H1 (cell line): Measurements from ENCODE around the gene ATG7. TPM values are rescaled to one million over a fixed set of nuclear protein-coding genes. Genes with fewer than 3 reads are reported as not detected.

Source experiments
- CTCF ChIA-PET: fragments of 300-600 bp; sonication (Branson Sonifier 250); formaldehyde crosslinking; loops from one replicate; lab custom pipeline; 2021; ENCODE audit not compliant: partially characterized antibody; lab: Charles Lee
- POLR2A ChIA-PET: fragments of 300-600 bp; sonication (Branson Sonifier 250); formaldehyde crosslinking; loops from one replicate; lab custom pipeline; 2021; ENCODE audit warnings: inconsistent platforms; ENCODE audit not compliant: partially characterized antibody; lab: Charles Lee
- DNase-seq, 2 experiments: peaks; one replicate each; pipeline versions ENCODE4 v3.0.0 to v3.0.0-alpha.2; 2010 to 2022; ENCODE audit warnings: low spot score in 2 of 2, low read depth in 1 of 2, mixed read lengths in 1 of 2
- FAIRE-seq: peaks from 2 replicates; lab custom pipeline; 2011; peaks lifted over from hg19 to GRCh38; lab: Jason Lieb, UNC
- H2AFZ ChIP-seq: 2 replicates; pipeline ENCODE4 v1.8.1; 2012; ENCODE audit warnings: low read length, inconsistent platforms
- H2AK5ac ChIP-seq: 2 replicates; pipeline ENCODE4 v1.6.1; 2013; ENCODE audit warnings: low read depth, low read length
- H2BK120ac ChIP-seq: replicated peaks from 2 replicates; pipeline ENCODE3; 2013; ENCODE audit warnings: low read depth, low read length, inconsistent platforms
- H2BK12ac ChIP-seq: 2 replicates; pipeline ENCODE4 v1.6.1; 2013; ENCODE audit warnings: low read depth, low read length
- H2BK15ac ChIP-seq: 2 replicates; pipeline ENCODE4 v1.6.1; 2013; ENCODE audit warnings: low read length
- H2BK20ac ChIP-seq: 2 replicates; pipeline ENCODE4 v1.6.1; 2013; ENCODE audit warnings: low read length
- H2BK5ac ChIP-seq: 2 replicates; pipeline ENCODE4 v1.6.1; 2013; ENCODE audit warnings: low read depth, low read length
- H3K14ac ChIP-seq: 2 replicates; pipeline ENCODE4 v1.6.1; 2013; ENCODE audit warnings: inconsistent platforms; ENCODE audit not compliant: insufficient read length
- H3K18ac ChIP-seq: 2 replicates; pipeline ENCODE4 v1.6.1; 2013; ENCODE audit warnings: low read length; ENCODE audit errors: extremely low read depth
- H3K23ac ChIP-seq: 2 replicates; pipeline ENCODE4 v1.6.1; 2013; ENCODE audit warnings: inconsistent platforms; ENCODE audit not compliant: insufficient read length
- H3K23me2 ChIP-seq: 2 replicates; pipeline ENCODE4 v1.6.1; 2013; ENCODE audit warnings: low read depth, low read length
- H3K27ac ChIP-seq: 2 replicates; pipeline ENCODE4 v1.6.1; 2011; ENCODE audit warnings: low read depth, low read length, inconsistent platforms
- H3K27me3 ChIP-seq, 4 experiments: replicated peaks in 1 of 4; 1 replicate in 1 of 4; 2 replicates in 3 of 4; pipeline versions ENCODE4 v1.6.1 to v1.8.1; 2011 to 2013; ENCODE audit warnings: low read length in 3 of 4, mild to moderate bottlenecking in 3 of 4, inconsistent platforms in 2 of 4, mixed read lengths in 2 of 4, moderate library complexity in 1 of 4; ENCODE audit not compliant: control insufficient read depth in 3 of 4, insufficient read depth in 3 of 4; ENCODE audit errors: extremely low read depth in 1 of 4
- H3K36me3 ChIP-seq, 4 experiments: 2 replicates each; pipeline versions ENCODE4 v1.6.1 to v1.8.1; 2011 to 2013; ENCODE audit warnings: mild to moderate bottlenecking in 4 of 4, low read length in 3 of 4, moderate library complexity in 2 of 4, control low read depth in 1 of 4, inconsistent platforms in 1 of 4; ENCODE audit not compliant: insufficient read depth in 4 of 4, control insufficient read depth in 2 of 4
- H3K4ac ChIP-seq: replicated peaks from 2 replicates; pipeline ENCODE3; 2013; ENCODE audit warnings: low read length, low read depth, mixed read lengths, inconsistent platforms; ENCODE audit not compliant: insufficient read length
- H3K4me1 ChIP-seq, 4 experiments: replicated peaks in 1 of 4; 1 replicate in 1 of 4; 2 replicates in 3 of 4; pipeline versions ENCODE4 v1.6.1 to v1.8.1; 2011 to 2013; ENCODE audit warnings: low read length in 3 of 4, inconsistent platforms in 2 of 4, mixed read lengths in 1 of 4; ENCODE audit not compliant: insufficient read depth in 4 of 4, control insufficient read depth in 3 of 4
- H3K4me2 ChIP-seq, 2 experiments: 2 replicates each; pipeline versions ENCODE4 v1.6.1 to v1.8.1; 2011 to 2013; ENCODE audit warnings: low read depth in 2 of 2, low read length in 2 of 2, control low read depth in 1 of 2, inconsistent platforms in 1 of 2, mild to moderate bottlenecking in 1 of 2; ENCODE audit not compliant: insufficient read depth in 1 of 2
- H3K4me3 ChIP-seq, 4 experiments: fragments of 200-600, 300-600 bp in 1 of 4; sonication (generic), shearing (Covaris generic), sonication (Bioruptor Twin) in 1 of 4; 2 replicates each; pipeline versions ENCODE4 v1.5.1 to v1.8.1; 2011 to 2016; ENCODE audit warnings: low read length in 4 of 4, low read depth in 3 of 4, control low read depth in 2 of 4, inconsistent platforms in 2 of 4, mild to moderate bottlenecking in 2 of 4, mixed read lengths in 1 of 4, moderate library complexity in 1 of 4; ENCODE audit not compliant: insufficient read depth in 2 of 4; ENCODE audit errors: extremely low read depth in 1 of 4
- H3K56ac ChIP-seq: replicated peaks from 2 replicates; pipeline ENCODE3; 2013; ENCODE audit warnings: low read depth, mild to moderate bottlenecking, mixed read lengths, low read length, inconsistent platforms; ENCODE audit not compliant: insufficient read length
- H3K79me1 ChIP-seq: 2 replicates; pipeline ENCODE4 v1.6.1; 2013; ENCODE audit warnings: low read depth, low read length, control low read depth
- H3K79me2 ChIP-seq, 2 experiments: 2 replicates each; pipeline versions ENCODE4 v1.6.1 to v1.8.1; 2012 to 2013; ENCODE audit warnings: low read length in 2 of 2, mild to moderate bottlenecking in 2 of 2, inconsistent platforms in 1 of 2; ENCODE audit not compliant: insufficient read depth in 2 of 2, control insufficient read depth in 1 of 2
- H3K9ac ChIP-seq, 4 experiments: replicated peaks in 1 of 4; 1 replicate in 1 of 4; 2 replicates in 3 of 4; pipeline versions ENCODE4 v1.6.1 to v1.8.1; 2011 to 2013; ENCODE audit warnings: low read depth in 3 of 4, low read length in 3 of 4, control low read depth in 2 of 4, mild to moderate bottlenecking in 2 of 4, moderate library complexity in 2 of 4, inconsistent platforms in 1 of 4; ENCODE audit errors: extremely low read depth in 1 of 4
- H3K9me3 ChIP-seq, 2 experiments: 2 replicates each; pipeline versions ENCODE4 v1.6.1 to v1.8.1; 2012 to 2013; ENCODE audit warnings: mild to moderate bottlenecking in 2 of 2, moderate library complexity in 2 of 2, control low read depth in 1 of 2, inconsistent platforms in 1 of 2, low read depth in 1 of 2, low read length in 1 of 2, mixed read lengths in 1 of 2; ENCODE audit not compliant: insufficient read depth in 2 of 2
- H4K20me1 ChIP-seq, 2 experiments: replicated peaks in 1 of 2; 2 replicates each; pipeline versions ENCODE3 to v1.8.1; 2011 to 2013; ENCODE audit warnings: inconsistent platforms in 2 of 2, low read length in 2 of 2, mild to moderate bottlenecking in 1 of 2; ENCODE audit not compliant: insufficient read depth in 2 of 2, control insufficient read depth in 1 of 2
- H4K5ac ChIP-seq: 2 replicates; pipeline ENCODE4 v1.6.1; 2013; ENCODE audit warnings: low read length, low read depth, mixed read lengths, inconsistent platforms; ENCODE audit not compliant: insufficient read length
- H4K8ac ChIP-seq: 2 replicates; pipeline ENCODE4 v1.8.0; 2013; ENCODE audit warnings: mild to moderate bottlenecking, moderate library complexity, low read length, inconsistent platforms; ENCODE audit not compliant: insufficient read depth; ENCODE audit errors: extremely low read depth
- H4K91ac ChIP-seq: replicated peaks from 2 replicates; pipeline ENCODE3; 2013; ENCODE audit warnings: low read length, mixed read lengths, inconsistent platforms; ENCODE audit not compliant: insufficient read length
- WGBS, 2 experiments: shearing (Covaris generic) in 1 of 2; methylation state at CpG; one replicate each; pipeline versions ENCODE4 v1.1.6 to v1.1.7; 2013 to 2015; ENCODE audit warnings: low lambda C conversion rate in 2 of 2, mixed read lengths in 2 of 2, inconsistent platforms in 1 of 2, low coverage in 1 of 2, missing lambda C conversion rate in 1 of 2; ENCODE audit not compliant: insufficient replicate concordance in 2 of 2, insufficient coverage in 1 of 2, insufficient read length in 1 of 2; ENCODE audit errors: extremely low coverage in 1 of 2, missing lambda C conversion rate in 1 of 2; 5-methylcytosine and 5-hydroxymethylcytosine counted together
- polyA plus RNA-seq, 7 experiments: library from polyadenylated mRNA; depleted of rRNA in 3 of 7; stranded (reverse) in 5 of 7; unstranded in 2 of 7; fragments of >200 nt in 5 of 7; fragments of 200-250 nt in 2 of 7; gene quantifications; 1 replicate in 5 of 7; 2 replicates in 1 of 7; 4 replicates in 1 of 7; pipeline versions ENCODE4 v1.2.1 to v1.2.3, GENCODE V29; 2011 to 2013; ENCODE audit warnings: missing spikeins in 2 of 7, mixed read lengths in 2 of 7
- total RNA-seq: library from RNA; stranded (reverse); fragmentation: NEBNext Ultra II Directional; extraction: Animal tissue kit (Norgen Biotek cat#: 25700); gene quantifications from 2 replicates; pipeline ENCODE4 v1.2.1, GENCODE V29; 2021
- TF ChIP-seq, protein P1 (sequence below): IDR thresholded peaks from 2 replicates; pipeline ENCODE4 v1.6.1; 2012; ENCODE audit warnings: inconsistent platforms

Gene ATG7
- total and polyA plus RNA-seq, 2 of the 8 experiments (the other 6 are each of a cell fraction or from before 2014, with no cell fraction given): 15.0 to 19.1 TPM

DNA sequence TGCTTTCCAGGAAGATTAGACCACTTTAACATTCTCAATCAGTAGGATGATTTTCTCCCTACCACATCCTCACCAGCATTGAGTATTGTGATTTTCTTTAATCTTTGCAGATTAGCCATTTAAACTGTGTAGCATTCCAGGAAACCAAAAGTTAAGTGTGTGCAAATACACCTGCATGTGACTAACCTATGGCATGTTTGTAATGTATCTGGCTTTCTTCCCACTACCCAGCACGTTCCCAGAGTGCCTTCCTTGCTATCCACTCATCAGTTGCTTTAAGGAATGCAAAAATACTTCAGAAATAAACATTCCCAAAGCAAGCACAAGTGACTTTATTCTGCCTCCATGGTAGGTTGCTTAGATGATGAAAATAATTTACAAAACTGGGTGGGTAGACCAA is 74.2 kb downstream of the ATG7 start:
- CTCF ChIA-PET: interaction anchor here (2.8 kb wide), 1 partner anchor 12 kb away, joined by 14 read pairs; no protein-coding TSS in a partner anchor
- H4K8ac ChIP-seq: no peak overlapping the region
- H2AFZ ChIP-seq: no peak overlapping the region
- no peak for FAIRE-seq
- H3K27ac ChIP-seq: no peak overlapping the region
- no peak overlapping the region for H3K4me2 ChIP-seq
- H3K9me3 ChIP-seq: no peaks in the 10 kb centered on the region
- H3K56ac ChIP-seq: no peak overlapping the region
- no peak overlapping the region for H2AK5ac ChIP-seq
- H3K79me1 ChIP-seq: no peaks in the 10 kb centered on the region
- no peak overlapping the region for H2BK5ac ChIP-seq
- no peaks in the 10 kb centered on the region; a peak in 2 of 8 replicates for H3K36me3 ChIP-seq
- no peaks in the 10 kb centered on the region for H3K23me2 ChIP-seq
- TF ChIP-seq, protein P1, sequence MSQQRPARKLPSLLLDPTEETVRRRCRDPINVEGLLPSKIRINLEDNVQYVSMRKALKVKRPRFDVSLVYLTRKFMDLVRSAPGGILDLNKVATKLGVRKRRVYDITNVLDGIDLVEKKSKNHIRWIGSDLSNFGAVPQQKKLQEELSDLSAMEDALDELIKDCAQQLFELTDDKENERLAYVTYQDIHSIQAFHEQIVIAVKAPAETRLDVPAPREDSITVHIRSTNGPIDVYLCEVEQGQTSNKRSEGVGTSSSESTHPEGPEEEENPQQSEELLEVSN: no peak
- no peak overlapping the region for H2BK12ac ChIP-seq
- no peaks in the 10 kb centered on the region for H3K27me3 ChIP-seq
- H3K18ac ChIP-seq: no peak overlapping the region
- no peak overlapping the region for H2BK20ac ChIP-seq
- H3K14ac ChIP-seq: no peak overlapping the region
- no peaks in the 10 kb centered on the region for H3K4me1 ChIP-seq
- no peak for DNase-seq
- H3K4ac ChIP-seq: no peak overlapping the region
- H3K4me3 ChIP-seq: no peak overlapping the region
- POLR2A ChIA-PET: no interaction called here
- H2BK15ac ChIP-seq: no peak overlapping the region
- H4K5ac ChIP-seq: no peak overlapping the region
- no peaks in the 10 kb centered on the region for H3K79me2 ChIP-seq
- H3K9ac ChIP-seq: no peak overlapping the region
- 87% methylated on average over 1 of the region's 1 CpG; no CpG with 5 or more reads in 1 of the 2 experiments for WGBS, 2 experiments
- no peaks in the 10 kb centered on the region for H4K20me1 ChIP-seq
- H2BK120ac ChIP-seq: no peak overlapping the region
- H3K23ac ChIP-seq: no peak overlapping the region
- H4K91ac ChIP-seq: no peak overlapping the region
